GM18909 (cell line): ENCODE data around the gene SPPL2A.
"Not testable (repeated sequence)": the region's sequence is repeated elsewhere in the genome, so short reads cannot be mapped to it uniquely, and the experiment has no call there.

Source experiments
- ATAC-seq: cut with Tn5 transposase; IDR thresholded peaks from one replicate; pipeline ENCODE4 v1.9.1; 2021; ENCODE audit warnings: mild to moderate bottlenecking; ENCODE audit not compliant: unreplicated experiment, poor library complexity

Gene SPPL2A

GRCh38 chr15:50694634-50695165, 70.8 kb downstream of the SPPL2A start:
- ATAC-seq: not testable (repeated sequence)

- ATAC-seq: no peak
These were observed 78.1 kb downstream of the SPPL2A start for GRCh38 chr15:50687302-50687902.

DNA sequence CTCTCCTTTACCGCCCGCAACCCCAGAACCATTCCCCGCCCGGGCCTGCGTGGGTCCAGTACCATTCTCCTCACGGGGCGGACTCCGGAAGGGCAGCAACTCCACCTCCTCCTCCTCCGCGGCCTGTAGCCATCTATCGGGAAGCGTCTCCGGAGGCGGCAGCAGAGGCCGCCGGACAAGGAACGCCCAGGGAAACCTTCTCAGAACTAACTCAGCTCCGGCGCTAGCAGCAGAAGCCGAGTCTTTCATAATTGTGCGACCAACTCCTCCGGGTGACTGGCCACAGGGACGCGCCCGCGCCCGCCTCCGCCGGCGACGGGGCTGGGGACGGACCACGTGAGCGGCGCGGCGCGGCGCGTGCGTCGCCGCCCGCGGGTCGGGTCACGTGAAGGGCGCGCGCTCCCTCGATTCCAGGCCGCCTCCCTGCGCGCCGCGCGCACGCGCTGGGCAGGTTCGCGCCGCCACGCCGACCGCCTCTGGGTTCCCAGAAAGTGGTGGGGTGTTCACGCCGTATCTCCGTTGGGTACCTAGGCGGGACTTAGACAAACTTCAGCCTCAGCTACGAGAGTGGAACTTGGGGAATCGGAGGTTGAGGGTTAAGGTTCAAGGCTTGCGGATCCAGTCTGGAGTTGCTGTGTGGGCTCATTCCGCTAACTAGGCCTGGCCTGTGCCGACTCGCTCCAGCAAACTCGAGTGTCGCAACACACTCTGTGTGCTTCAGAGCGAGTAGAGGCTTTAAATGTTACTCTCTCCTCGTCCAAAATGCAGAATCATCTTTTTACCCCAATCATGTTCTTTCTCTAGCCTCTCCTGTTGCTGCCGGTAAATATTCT, 78.8 kb downstream of the SPPL2A start, which contains the start of gene TRPM7:
TSS of gene TRPM7 (minus strand) at position 329 of the 833 bp plus-strand sequence. CDS start at position 65, 264 bp downstream.
- ATAC-seq: peak; percentile 83

DNA sequence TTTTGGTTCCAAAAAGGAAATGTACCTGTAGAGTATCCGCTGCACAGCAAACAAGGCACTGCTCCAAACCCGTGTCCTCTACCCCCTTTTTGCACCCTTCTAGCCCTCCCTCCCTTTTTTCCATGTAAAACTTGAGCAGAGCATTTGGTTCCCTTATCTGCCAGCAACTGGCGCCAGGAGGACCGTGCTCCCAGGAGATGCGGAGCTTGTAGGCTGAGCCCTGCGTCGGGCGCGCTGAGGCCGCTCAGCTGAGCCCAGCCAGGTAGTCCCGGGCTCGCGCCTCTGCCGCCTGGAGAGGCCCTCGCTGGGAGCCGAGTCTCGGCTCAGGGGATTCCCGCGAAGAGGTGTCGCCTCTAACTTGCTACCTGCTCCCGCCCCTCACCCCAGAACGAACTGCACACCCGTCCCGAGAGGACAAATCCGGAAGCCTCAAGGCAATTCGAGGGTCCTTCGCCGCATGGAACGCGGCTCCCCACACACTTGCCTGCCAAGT, 79.5 kb downstream of the SPPL2A start:
- ATAC-seq: peak; percentile 66

DNA sequence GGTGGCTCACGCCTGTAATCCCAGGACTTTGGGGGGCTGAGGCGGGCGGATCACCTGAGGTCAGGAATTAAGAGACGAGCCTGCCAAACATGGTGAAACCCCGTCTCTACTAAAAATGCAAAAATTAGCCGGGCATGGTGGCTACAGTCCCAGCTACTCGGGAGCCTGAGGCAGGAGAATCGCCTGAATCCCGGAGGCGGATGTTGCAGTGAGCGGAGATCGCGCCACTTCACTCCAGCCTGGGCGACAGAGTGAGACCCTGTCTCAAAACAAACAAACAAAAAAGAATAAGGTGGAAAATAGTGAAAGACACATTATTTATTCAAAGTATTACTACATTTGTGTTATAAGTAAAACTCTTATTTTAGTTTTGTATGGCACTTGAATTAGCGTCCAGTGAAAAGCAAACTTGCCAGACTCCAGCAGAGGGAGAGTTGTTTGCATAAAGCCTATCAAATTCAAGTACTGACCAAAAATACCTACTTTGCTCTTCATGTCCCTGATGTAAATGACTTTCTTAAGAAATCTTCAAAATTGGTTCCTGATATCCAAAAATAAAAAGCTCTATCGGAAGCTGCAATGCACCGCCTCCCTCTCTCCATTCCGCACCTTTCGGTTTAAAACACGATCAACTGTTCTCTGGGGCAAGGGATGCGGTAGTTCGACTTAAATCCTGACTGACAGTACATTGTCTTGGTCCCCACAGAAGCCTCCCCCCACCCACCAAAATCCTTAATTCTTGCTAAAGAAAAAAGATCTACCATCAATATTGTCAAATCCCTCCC, 80.1 kb downstream of the SPPL2A start:
- no peak for ATAC-seq

- ATAC-seq: no peak
These were observed 84.0 kb downstream of the SPPL2A start for GRCh38 chr15:50681467-50681866.

- ATAC-seq: no peak
These were observed 88.6 kb downstream of the SPPL2A start for GRCh38 chr15:50676799-50677483.

GRCh38 chr15:50675535-50676144, 89.9 kb downstream of the SPPL2A start:
- ATAC-seq: no peak

DNA sequence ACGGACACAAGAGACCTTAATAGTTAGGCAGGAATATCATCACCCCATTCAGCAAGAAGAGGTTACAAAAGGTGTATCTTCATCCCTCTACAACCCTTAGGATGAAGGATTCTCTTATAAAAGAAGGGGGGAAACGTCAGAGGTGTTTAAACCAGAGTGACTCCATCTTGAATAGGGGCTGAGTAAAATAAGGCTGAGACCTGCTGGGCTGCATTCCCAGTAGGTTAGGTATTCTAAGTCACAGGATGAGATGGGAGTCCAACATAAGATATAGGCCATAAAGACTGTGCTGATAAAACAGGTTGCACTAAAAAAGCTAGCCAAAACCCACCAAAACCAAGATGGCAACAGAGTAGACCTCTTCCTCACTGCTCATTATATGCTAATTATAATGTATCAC, 95.4 kb downstream of the SPPL2A start:
- ATAC-seq: no peak

GRCh38 chr15:50669611-50670010, 95.9 kb downstream of the SPPL2A start:
- no peak for ATAC-seq

DNA sequence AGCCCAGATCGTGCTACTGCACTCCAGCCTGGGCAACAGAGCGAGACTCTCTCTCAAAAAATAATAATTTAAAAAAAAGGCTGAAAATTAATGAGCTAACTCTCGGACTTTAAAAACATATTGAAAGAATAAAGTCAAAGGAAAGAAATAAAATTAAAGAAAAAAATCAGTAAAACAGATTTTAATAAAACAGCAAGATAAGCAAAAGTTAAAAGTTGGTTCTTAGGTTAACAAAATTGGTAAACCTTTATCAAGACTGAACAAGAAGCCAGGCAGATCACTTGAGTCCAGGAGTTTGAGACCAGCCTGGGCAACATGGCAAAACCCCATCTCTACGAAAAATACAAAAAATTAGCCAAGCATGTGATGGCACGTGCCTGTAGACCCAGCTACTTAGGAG, 99.6 kb downstream of the SPPL2A start:
- no peak for ATAC-seq

DNA sequence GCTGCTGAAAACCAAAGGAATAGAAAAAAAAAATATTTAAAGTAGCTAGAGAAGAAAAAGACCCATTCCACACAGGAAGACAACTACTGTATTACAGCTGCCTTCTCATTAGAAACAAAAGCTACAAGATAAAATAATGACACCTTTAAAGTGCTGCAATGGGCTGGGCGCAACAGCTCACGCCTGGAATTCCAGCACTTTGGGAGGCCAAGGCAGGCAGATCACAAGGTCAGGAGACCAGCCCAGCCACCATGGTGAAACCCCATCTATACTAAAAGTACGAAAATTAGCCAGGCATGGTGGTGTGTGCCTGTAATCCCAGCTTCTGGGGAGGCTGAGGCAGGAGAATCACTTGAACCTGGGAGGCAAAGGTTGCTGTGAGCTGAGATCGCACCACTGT, 110.0 kb downstream of the SPPL2A start:
- ATAC-seq: no peak

DNA sequence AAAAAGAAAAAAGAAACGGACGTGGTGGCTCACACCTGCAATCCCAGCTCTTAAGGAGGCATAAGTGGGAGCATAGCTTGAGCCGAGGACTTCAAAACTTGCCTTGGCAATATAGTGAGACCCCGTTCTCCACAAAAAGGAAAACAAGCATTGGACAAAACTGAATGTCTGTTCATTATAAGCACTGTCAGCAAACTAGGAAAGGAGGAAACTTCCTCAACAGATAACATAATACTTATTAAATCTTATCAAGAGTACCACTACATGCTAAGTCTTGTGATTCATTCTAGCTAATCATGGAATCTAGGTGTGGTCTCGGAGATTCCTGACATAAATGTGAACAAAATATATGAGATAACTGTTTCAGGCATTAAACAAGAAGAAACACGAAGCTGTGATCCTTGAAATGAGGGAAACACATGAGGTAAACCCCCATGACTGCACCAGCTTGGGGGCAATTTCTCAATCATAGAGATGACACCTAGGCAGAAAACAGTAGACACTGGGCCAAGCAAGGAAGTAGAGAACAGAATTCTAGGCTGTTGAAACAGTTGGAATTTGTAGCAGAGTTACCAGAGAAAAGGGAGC, 112.3 kb downstream of the SPPL2A start:
- ATAC-seq: no peak

GRCh38 chr15:50652671-50653070, 112.8 kb downstream of the SPPL2A start:
- ATAC-seq: no peak
